ENCODE measurements around the gene SOS2. TPM values are rescaled to one million over a fixed set of nuclear protein-coding genes. Genes with fewer than 3 reads are reported as not detected.

Gene SOS2
- total and polyA plus RNA-seq, 7 experiments from 2014 or later, result 10.2 to 49.6 (median 37.6) TPM

DNA sequence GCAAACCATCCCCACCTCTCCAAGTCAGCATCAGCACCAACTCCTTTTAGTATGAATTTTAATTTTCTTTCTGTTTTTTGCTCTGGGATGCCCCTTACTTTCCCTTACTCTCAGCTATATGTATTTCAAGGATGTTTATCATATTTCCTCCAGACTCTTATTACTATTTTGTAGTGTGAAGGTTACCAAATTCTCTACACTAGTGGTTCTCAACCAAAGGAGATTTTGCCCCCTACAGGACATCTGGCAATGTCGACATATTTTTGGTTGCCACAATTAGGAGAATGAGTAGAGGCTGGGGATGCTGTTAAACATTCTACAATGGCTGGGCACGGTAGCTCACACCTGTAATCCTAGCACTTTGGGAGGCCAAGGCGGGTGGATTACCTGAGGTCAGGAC is 29.1 kb upstream of the SOS2 start:
- Mint-ChIP-seq H3K9me3 (no peaks in the 10 kb centered on the region), H3K27me3 (no peaks in the 10 kb centered on the region), H3K27ac (peak overlapping the region in 3 of 9 donors; percentile 4 to 16 (median 8)), H3K36me3 (peaks cover 0 to 18% (median 3%) of the 10 kb centered on the region in 5 donors), H3K4me3 (no peak overlapping the region), H3K4me1 (peaks cover 0 to 8% (median 0%) of the 10 kb centered on the region in 7 donors)
- no peaks in the 10 kb centered on the region for H3K4me1 ChIP-seq (ENCODE audit: control insufficient read depth in 2 of 2, insufficient read depth in 2 of 2, low read length in 2 of 2)
- no peaks in the 10 kb centered on the region for H3K9me3 ChIP-seq (ENCODE audit: control insufficient read depth in 2 of 3, low read length in 3 of 3)
- ChIA-PET POLR2A (no interaction called here), CTCF (no interaction called here)
- no peaks in the 10 kb centered on the region for H3K36me3 ChIP-seq (ENCODE audit: control insufficient read depth in 2 of 3, insufficient read depth in 3 of 3, low read length in 3 of 3)
- H3K4me3 ChIP-seq (ENCODE audit: low read length), result no peak overlapping the region
- DNase-seq (peak in 7 of 9 donors; percentile 10 to 46 (median 26)), ATAC-seq (peak; percentile 67)
- no peak overlapping the region for H3K27ac ChIP-seq (ENCODE audit: low read depth, low read length)
- intact Hi-C loops (cut with micrococcal nuclease), result loop anchor here (1.0 to 10.0 kb wide), 8 partner anchors 30 to 798 kb away; partner anchors contain the start of genes VCPKMT (in 2 of the 2), MAP4K5 (in 1 of the 2), NEMF (in 1 of the 2) and SOS2 (in 1 of the 2)
- H3K27me3 ChIP-seq (ENCODE audit: control insufficient read depth in 2 of 2, insufficient read depth in 2 of 2, low read length in 2 of 2), result no peaks in the 10 kb centered on the region

DNA sequence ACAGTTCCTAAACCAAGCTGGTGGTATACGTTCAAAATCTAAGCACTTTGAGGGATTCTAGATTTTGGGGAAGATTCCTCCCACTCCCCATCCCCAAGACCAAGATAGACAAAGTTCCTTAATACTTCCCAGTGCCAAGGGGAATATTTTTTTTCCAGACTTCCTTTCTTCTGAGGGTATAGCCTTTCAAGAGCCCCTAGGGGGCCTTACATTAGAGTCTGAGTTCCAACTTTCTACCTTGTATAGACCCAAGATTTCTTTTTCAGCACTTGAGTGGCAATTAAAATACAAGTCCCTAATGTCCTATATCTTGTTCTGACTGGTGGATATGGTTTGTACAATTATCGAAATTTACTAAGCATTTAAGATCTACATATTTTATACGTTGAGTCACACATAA is 28.7 kb upstream of the SOS2 start:
- Mint-ChIP-seq H3K36me3 (peaks cover 0 to 17% (median 3%) of the 10 kb centered on the region in 5 donors), H3K9me3 (no peaks in the 10 kb centered on the region), H3K27ac (peak overlapping the region in 2 of 9 donors; percentile 8 to 16), H3K4me1 (peaks cover 0 to 8% (median 0%) of the 10 kb centered on the region in 7 donors), H3K27me3 (no peaks in the 10 kb centered on the region), H3K4me3 (no peak overlapping the region)
- intact Hi-C loops (cut with micrococcal nuclease), result loop anchor here (1.0 to 10.0 kb wide), 8 partner anchors 29 to 798 kb away; partner anchors contain the start of genes VCPKMT (in 2 of the 2), MAP4K5 (in 1 of the 2), NEMF (in 1 of the 2) and SOS2 (in 1 of the 2)
- no peak for ATAC-seq
- H3K9me3 ChIP-seq (ENCODE audit: control insufficient read depth in 2 of 3, low read length in 3 of 3), result no peaks in the 10 kb centered on the region
- POLR2A ChIA-PET, result no interaction called here
- no peak for DNase-seq
- H3K4me1 ChIP-seq (ENCODE audit: control insufficient read depth in 2 of 2, insufficient read depth in 2 of 2, low read length in 2 of 2), result no peaks in the 10 kb centered on the region
- no peaks in the 10 kb centered on the region for H3K36me3 ChIP-seq (ENCODE audit: control insufficient read depth in 2 of 3, insufficient read depth in 3 of 3, low read length in 3 of 3)
- no peak overlapping the region for H3K4me3 ChIP-seq (ENCODE audit: low read length)
- CTCF ChIA-PET, result interaction anchor here (0.6 kb wide), 1 partner anchor 250 kb away, joined by 3 read pairs; no protein-coding TSS in a partner anchor
- no peaks in the 10 kb centered on the region for H3K27me3 ChIP-seq (ENCODE audit: control insufficient read depth in 2 of 2, insufficient read depth in 2 of 2, low read length in 2 of 2)
- H3K27ac ChIP-seq (ENCODE audit: low read depth, low read length), result no peak overlapping the region

DNA sequence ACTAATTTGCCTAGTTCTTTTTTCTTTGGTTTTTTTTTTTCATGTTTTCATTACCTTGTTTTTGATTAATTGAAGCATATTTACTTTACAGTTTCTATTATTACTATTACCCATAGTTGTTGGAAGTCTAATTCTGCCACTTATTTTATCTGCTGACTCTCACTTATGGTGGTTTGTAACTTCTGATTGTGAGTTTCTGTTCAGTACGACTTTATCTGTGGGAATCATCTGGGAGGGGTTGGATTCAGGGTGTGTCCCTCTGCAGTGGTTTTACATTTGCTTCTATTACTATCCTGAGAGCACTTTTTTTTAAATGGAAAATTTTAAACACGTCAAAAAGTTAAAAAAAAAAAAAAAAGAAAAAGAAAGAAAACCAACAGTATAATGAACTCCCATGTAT is 26.4 kb upstream of the SOS2 start:
- no peak for ATAC-seq
- Histone ChIP-seq H3K4me1 (ENCODE audit: control insufficient read depth in 2 of 2, insufficient read depth in 2 of 2, low read length in 2 of 2) (no peaks in the 10 kb centered on the region), H3K27me3 (ENCODE audit: control insufficient read depth in 2 of 2, insufficient read depth in 2 of 2, low read length in 2 of 2) (no peaks in the 10 kb centered on the region), H3K4me3 (ENCODE audit: low read length) (no peak overlapping the region), H3K27ac (ENCODE audit: low read depth, low read length) (no peak overlapping the region), H3K36me3 (ENCODE audit: control insufficient read depth in 2 of 3, insufficient read depth in 3 of 3, low read length in 3 of 3) (no peaks in the 10 kb centered on the region), H3K9me3 (ENCODE audit: control insufficient read depth in 2 of 3, low read length in 3 of 3) (no peaks in the 10 kb centered on the region)
- intact Hi-C loops (cut with micrococcal nuclease), result no loop called here
- POLR2A ChIA-PET, result no interaction called here
- Mint-ChIP-seq H3K4me1 (peaks cover 0 to 8% (median 0%) of the 10 kb centered on the region in 7 donors), H3K9me3 (peaks cover 0 to 3% (median 0%) of the 10 kb centered on the region in 11 donors), H3K27ac (no peak overlapping the region), H3K4me3 (no peak overlapping the region), H3K27me3 (no peaks in the 10 kb centered on the region), H3K36me3 (peaks cover 7 to 23% (median 13%) of the 10 kb centered on the region in 5 donors)
- DNase-seq, result no peak
- CTCF ChIA-PET, result no interaction called here

DNA sequence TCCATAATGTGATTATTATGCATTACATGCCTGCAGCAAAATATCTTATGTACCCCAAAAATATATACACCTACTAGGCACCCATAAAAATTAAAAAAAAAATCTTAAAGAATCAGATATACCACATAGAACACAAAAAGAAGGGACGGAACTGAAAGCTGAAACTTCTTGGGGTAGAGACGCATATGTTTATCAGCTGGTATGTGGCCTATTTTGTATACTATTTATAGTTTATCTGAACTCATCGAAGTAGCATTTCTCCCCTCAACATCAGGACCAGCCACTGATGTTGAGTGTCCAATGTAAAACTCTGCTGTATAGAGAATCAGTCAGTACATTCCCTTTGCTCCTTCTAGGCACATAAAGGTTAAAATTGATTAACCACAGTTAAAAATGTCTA is 22.9 kb upstream of the SOS2 start:
- POLR2A ChIA-PET, result no interaction called here
- H3K36me3 Mint-ChIP-seq, result peaks cover 7 to 42% (median 31%) of the 10 kb centered on the region in 5 donors

DNA sequence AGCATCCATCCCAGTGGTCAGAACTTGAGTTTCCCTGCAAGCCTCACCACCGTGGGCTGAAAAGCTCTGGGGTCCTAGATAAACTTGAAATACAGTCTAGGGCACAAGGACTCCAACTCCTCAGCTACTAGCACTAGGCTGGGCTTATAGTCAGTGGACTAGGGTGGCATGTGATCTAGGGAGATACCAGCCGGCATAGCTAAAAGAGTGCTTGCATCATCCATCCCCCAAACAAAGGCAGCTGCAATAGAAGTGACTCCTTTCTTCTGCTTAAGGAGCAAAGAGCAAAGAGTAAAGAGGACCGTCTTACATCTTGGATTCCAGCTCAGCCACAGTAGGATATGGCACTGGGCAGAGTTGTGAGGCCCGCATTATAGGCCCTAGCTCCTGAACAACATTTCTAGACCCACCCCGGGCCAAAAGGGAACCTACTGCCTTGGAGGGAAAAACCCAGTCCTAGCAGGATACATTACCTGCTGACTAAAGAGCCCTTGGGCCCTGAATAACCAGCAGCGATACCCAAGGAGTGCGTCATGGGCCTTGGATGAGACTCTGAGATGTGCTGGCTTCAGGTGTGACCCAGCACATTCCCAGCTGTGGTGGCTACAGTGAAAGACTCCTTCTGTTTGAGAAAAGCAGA is 17.9 kb upstream of the SOS2 start:
- Histone ChIP-seq H3K9me3 (ENCODE audit: control insufficient read depth in 2 of 3, low read length in 3 of 3) (no peaks in the 10 kb centered on the region), H3K4me3 (ENCODE audit: low read length) (no peak overlapping the region), H3K4me1 (ENCODE audit: control insufficient read depth in 2 of 2, insufficient read depth in 2 of 2, low read length in 2 of 2) (no peaks in the 10 kb centered on the region), H3K27ac (ENCODE audit: low read depth, low read length) (no peak overlapping the region), H3K36me3 (ENCODE audit: control insufficient read depth in 2 of 3, insufficient read depth in 3 of 3, low read length in 3 of 3) (no peaks in the 10 kb centered on the region), H3K27me3 (ENCODE audit: control insufficient read depth in 2 of 2, insufficient read depth in 2 of 2, low read length in 2 of 2) (no peaks in the 10 kb centered on the region)
- DNase-seq (no peak), ATAC-seq (no peak)
- intact Hi-C loops (cut with micrococcal nuclease), result no loop called here
- ChIA-PET POLR2A (no interaction called here), CTCF (no interaction called here)
- Mint-ChIP-seq H3K9me3 (peaks cover 0 to 10% (median 3%) of the 10 kb centered on the region in 11 donors), H3K27ac (no peak overlapping the region), H3K36me3 (peaks cover 7 to 45% (median 32%) of the 10 kb centered on the region in 5 donors), H3K27me3 (no peaks in the 10 kb centered on the region), H3K4me1 (peaks cover 0 to 2% (median 0%) of the 10 kb centered on the region in 7 donors), H3K4me3 (no peak overlapping the region)

More for the DNA sequence above, 22.9 kb upstream of the SOS2 start:
- no peaks in the 10 kb centered on the region for H3K9me3 ChIP-seq (ENCODE audit: control insufficient read depth in 2 of 3, low read length in 3 of 3)
- Mint-ChIP-seq H3K4me1 (peaks cover 0 to 6% (median 0%) of the 10 kb centered on the region in 7 donors), H3K9me3 (peaks cover 0 to 10% (median 3%) of the 10 kb centered on the region in 11 donors), H3K27me3 (no peaks in the 10 kb centered on the region), H3K27ac (no peak overlapping the region), H3K4me3 (no peak overlapping the region)
- no peak for ATAC-seq
- no peak overlapping the region for H3K27ac ChIP-seq (ENCODE audit: low read depth, low read length)
- H3K4me1 ChIP-seq (ENCODE audit: control insufficient read depth in 2 of 2, insufficient read depth in 2 of 2, low read length in 2 of 2), result no peaks in the 10 kb centered on the region
- no peaks in the 10 kb centered on the region for H3K27me3 ChIP-seq (ENCODE audit: control insufficient read depth in 2 of 2, insufficient read depth in 2 of 2, low read length in 2 of 2)
- intact Hi-C loops (cut with micrococcal nuclease), result no loop called here
- no peak for DNase-seq
- H3K4me3 ChIP-seq (ENCODE audit: low read length), result no peak overlapping the region
- H3K36me3 ChIP-seq (ENCODE audit: control insufficient read depth in 2 of 3, insufficient read depth in 3 of 3, low read length in 3 of 3), result no peaks in the 10 kb centered on the region
- CTCF ChIA-PET, result no interaction called here

DNA sequence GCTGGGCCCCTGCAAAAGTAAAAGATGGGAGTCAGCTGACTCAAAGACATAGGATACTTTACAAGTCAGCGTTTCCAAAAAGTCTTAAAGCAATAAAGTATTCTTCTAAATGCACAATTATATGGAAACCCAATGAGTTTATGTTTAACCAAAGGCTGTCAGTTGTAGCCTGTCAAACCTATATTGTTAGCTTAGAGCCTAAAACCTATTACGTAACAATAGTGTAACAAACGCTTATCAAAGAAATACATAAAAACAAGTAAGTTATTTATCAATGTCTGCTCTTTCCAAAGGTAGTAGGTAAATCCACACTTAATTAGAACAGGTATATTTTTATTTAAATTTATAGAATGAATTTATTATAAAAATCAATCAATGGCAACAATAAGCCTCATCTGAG is 15.9 kb upstream of the SOS2 start:
- H3K9me3 ChIP-seq (ENCODE audit: control insufficient read depth in 2 of 3, low read length in 3 of 3), result no peaks in the 10 kb centered on the region
- Mint-ChIP-seq H3K9me3 (peaks cover 0 to 6% (median 0%) of the 10 kb centered on the region in 11 donors), H3K27ac (no peak overlapping the region), H3K4me1 (peaks cover 0 to 2% (median 0%) of the 10 kb centered on the region in 7 donors), H3K27me3 (no peaks in the 10 kb centered on the region), H3K36me3 (peaks cover 0 to 29% (median 16%) of the 10 kb centered on the region in 5 donors), H3K4me3 (no peak overlapping the region)
- no peaks in the 10 kb centered on the region for H3K27me3 ChIP-seq (ENCODE audit: control insufficient read depth in 2 of 2, insufficient read depth in 2 of 2, low read length in 2 of 2)
- no peaks in the 10 kb centered on the region for H3K36me3 ChIP-seq (ENCODE audit: control insufficient read depth in 2 of 3, insufficient read depth in 3 of 3, low read length in 3 of 3)
- no peaks in the 10 kb centered on the region for H3K4me1 ChIP-seq (ENCODE audit: control insufficient read depth in 2 of 2, insufficient read depth in 2 of 2, low read length in 2 of 2)
- ATAC-seq, result no peak
- ChIA-PET POLR2A (interaction anchor here (0.8 kb wide), 1 partner anchor 31 kb away, joined by 3 read pairs; no protein-coding TSS in a partner anchor), CTCF (interaction anchor here (0.6 kb wide), 1 partner anchor 746 kb away, joined by 3 read pairs; no protein-coding TSS in a partner anchor)
- no peak overlapping the region for H3K27ac ChIP-seq (ENCODE audit: low read depth, low read length)
- intact Hi-C loops (cut with micrococcal nuclease), result no loop called here
- no peak for DNase-seq
- no peak overlapping the region for H3K4me3 ChIP-seq (ENCODE audit: low read length)
